GM19099 (cell line): Measurements from ENCODE around the gene EXOC6B.

Source experiments
- POLR2A ChIP-seq: IDR thresholded peaks from 3 replicates; pipeline ENCODE4 v1.6.1; 2011; ENCODE audit warnings: low read depth; ENCODE audit not compliant: insufficient read length; ENCODE audit errors: extremely low read depth

The EXOC6B gene

GRCh38 chr2:72475246-72475645 lies 350.6 kb downstream of the EXOC6B start:
- no peak for TF ChIP-seq POLR2A

DNA sequence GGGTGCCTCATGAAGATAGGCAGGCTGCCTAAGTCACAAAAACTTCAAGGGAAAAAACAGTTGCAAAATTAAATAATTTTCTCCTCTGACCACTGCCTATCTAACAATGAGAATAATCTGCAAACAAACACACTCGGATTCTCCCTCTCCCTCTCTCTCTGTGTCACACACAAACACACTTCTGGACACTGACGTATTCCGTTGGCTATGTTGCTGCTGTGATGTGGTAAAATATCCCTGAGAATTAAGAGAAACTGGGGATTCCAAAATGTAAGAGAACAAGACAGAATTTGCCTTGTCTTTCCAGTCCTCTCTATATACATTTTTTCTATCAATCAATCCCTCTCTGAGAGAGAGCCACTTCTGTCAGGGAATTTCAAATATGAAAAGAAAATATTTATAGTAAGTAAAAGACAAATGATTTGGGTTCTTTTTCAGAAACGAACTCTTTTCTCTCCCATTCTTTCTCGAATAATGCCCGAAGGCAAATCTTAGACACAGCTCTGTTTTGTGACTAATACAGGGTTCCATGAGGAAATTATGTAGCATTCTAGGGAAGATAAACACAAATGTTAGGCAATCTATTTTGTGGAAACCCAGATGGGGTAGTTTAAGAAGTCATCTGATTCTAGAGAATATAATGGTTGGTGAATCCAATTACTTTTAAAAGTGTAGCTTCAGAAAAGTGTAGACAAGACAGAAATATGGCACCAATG lies 367.9 kb downstream of the EXOC6B start:
- no peak for TF ChIP-seq POLR2A

DNA sequence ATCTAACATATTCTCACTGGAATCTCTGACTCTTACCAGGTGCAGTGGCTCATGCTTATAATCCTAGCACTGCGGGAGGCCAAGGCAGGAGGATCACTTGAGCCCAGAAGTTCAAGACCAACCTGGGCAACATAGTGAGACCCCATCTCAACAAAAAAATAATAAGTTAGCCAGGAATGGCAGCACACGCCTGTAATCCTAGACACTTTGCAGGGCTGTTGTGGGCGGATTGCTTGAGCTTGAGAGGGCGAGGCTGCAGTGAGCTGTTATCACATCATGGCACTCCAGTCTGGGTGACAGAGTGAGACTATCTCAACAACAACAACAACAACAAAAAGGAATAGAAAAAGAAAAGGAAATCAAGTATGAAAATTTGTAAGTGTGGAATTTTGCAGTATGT lies 371.6 kb downstream of the EXOC6B start:
- TF ChIP-seq POLR2A: no peak

DNA sequence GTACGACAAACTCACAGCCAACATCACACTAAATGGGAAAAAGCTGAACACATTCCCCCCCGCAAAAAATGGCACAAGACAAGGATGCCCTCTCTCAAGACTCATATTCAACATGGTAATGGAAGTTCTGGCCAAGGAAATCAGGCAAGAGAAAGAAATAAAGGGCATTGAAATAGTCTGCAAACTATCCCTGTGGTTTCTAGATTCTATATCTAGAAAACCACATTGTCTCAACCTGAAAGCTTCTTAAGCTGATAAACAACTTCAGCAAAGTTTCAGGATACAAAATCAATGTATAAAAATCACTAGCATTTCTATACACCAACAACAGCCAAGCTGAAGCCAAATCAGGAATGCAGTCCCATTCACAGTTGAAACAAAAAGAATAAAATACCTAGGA lies 383.6 kb downstream of the EXOC6B start:
- no peak for TF ChIP-seq POLR2A

DNA sequence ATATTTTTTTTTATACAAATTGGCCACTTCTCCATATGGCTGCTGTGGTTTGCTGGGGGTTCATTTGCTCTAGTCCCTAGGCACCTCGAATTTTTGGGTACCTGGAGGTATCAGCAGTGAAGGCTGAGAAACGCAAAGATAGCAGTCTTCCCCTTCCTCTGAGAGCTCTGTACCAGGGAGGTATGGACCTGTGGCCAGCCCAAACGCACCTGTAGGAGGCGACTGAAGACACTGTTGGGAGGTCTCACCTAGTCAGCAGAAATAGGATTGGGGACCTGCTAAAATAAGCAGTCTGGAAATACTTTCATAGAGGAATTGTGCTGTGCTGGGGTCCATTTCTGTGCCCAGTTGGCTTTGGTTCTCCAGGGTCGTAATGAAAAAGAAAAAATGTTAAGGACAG lies 385.9 kb downstream of the EXOC6B start:
- no peak for TF ChIP-seq POLR2A

- no peak for TF ChIP-seq POLR2A
Observed at GRCh38 chr2:72438364-72438763, 387.5 kb downstream of the EXOC6B start.

- TF ChIP-seq POLR2A: no peak
Observed at GRCh38 chr2:72431737-72432136, 394.1 kb downstream of the EXOC6B start.

GRCh38 chr2:72427022-72427861 lies 398.6 kb downstream of the EXOC6B start:
- no peak for TF ChIP-seq POLR2A

GRCh38 chr2:72425996-72426395 lies 399.8 kb downstream of the EXOC6B start:
- TF ChIP-seq POLR2A: no peak

GRCh38 chr2:72423756-72424155 lies 402.1 kb downstream of the EXOC6B start:
- TF ChIP-seq POLR2A: no peak

DNA sequence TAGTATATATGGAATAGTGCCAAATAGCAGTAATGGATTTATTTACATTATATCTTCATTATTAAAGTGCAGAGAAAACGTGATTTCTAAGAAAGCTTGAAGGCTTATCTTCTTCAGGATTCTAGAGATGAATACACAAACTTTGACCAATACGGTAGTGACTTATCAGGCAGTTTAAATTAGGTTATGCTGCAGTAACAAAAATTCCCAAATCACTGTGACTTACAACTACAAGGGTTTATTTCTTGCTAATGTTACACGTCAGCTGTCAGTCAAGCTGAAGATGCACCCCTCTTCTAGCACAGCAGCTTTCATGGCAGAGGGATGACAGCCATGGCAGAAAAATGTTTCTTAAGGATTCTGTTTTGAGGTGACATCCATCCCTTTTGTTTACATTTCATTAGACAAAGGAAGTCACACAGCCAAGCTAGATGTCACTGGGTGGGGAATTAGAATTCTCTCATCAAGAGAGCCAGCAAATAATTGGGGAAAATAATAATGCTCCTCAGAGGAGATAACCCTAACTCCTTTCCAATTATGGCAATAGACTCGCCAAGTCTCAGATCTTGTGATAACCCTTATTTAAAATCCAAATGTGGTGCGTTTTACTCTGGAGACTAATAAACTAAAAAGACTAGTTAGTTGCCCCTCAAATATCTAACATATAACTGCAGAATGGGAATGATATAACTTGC lies 409.9 kb downstream of the EXOC6B start:
- no peak for TF ChIP-seq POLR2A

DNA sequence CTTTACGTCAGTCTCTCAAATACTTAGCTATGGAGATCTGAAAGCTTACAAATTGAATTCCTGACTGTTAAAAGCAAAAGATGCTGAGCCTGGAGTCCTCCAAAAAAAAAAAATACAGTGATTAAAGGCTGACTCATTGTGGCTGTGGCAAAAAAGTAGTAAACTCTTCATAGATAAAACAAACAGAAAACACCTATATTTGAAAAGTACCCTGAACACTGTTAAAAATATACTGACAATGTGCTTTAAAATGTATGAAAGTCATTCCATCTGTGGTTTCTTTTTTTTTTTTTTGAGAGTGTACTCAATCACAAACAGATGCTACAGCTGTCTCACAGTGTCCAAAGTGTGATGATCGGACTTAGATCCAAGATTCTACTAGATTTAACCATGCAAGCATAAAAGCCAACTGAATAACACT lies 410.6 kb downstream of the EXOC6B start:
- TF ChIP-seq POLR2A: no peak

DNA sequence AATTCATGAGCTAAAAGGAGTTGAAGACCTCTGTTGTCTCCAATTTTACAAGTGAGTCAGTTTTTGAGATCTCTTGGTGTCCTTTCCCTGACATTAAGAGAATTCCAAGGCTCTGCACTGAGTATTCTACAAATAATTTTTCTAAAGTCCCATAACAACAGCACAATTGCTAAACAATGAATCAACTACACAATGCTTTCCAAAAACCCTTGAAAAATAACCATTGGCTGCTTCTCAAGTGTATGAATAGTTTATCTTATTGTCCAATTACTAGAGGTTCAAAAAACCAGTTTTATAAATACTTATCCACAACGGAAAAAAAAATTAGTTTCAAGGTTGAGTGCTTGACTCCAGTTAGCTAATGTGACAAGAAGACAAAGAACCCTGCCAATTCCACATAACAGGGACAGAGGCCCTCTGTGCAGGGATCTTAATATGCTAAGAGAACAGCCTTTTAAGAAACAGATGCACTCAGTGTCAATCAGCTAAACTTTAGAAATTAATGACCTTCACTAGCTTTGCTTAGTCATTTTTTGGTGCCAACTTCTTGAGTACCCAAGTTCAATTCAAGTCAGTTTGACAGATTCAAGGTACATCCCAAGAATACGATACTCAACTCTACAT lies 411.6 kb downstream of the EXOC6B start:
- no peak for TF ChIP-seq POLR2A

DNA sequence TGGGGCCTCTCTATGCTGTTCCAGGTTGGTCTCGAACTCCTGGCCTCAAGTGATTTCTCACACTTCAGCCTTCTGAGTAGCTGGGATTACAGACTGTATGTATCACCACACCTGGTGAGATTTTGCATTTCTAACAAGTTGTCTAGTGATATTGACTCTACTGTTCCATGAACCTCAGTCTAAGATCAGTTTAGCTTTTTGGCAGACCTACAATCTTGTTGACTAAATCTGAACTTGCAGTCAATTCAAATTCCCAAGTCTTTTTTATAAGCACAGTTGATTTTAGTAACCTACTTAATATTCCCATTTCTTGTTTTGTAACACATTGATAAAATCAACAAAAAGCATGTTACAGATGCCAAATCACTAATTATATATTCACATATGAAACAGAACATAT lies 412.1 kb downstream of the EXOC6B start:
- no peak for TF ChIP-seq POLR2A

DNA sequence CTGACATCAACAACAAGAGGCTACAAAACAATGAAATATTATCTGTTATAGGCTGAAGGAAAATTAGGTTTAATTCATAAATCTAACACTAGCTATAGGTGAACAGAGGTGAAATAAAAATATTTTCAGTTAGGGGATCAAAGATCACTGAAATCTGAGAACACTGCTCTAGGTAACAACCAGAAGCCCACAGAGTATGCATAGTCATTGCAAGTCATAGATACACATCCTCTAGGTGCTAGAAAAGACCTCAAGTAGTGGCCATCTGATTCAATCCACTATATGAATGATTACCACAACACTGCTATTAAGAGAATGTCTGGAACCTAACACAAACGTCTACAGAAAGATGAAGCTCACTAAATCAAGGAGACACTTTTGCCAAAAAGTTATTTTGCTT lies 413.6 kb downstream of the EXOC6B start:
- no peak for TF ChIP-seq POLR2A

DNA sequence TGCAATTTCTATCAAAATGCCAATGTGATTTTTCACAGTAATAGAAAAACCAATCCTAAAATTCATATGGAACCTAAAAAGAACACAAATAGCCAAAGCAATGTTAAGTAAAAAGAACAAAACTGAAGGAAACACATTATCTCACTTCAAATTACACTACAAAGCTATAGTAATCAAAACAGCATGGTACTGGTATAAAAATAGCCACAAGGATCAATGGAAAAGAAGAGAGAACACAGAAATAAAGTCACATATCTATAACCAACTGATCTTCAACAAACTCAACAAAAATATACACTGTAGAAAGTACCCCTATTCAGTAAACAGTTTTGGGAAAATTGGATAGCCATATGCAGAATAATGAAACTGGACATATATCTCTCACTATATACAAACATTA lies 426.0 kb downstream of the EXOC6B start:
- no peak for TF ChIP-seq POLR2A

GRCh38 chr2:72395096-72395495 lies 430.7 kb downstream of the EXOC6B start:
- TF ChIP-seq POLR2A: no peak
